PC-3 (cell line): Measurements from ENCODE around the gene AFTPH. TPM values are rescaled to one million over a fixed set of nuclear protein-coding genes. Genes with fewer than 3 reads are reported as not detected.

Source experiments
- ATAC-seq: fragments of 200-7000 bp; cut with Tn5 transposase; 2 replicates; pipeline ENCODE4 v1.9.1; 2020; ENCODE audit warnings: mild to moderate bottlenecking, moderate library complexity
- BruUV-seq: library from RNA; stranded (reverse); fragments of 400-500 nt; replicated peaks from 2 replicates; lab custom pipeline; 2021; lab: Mats Ljungman, UMichigan
- CTCF ChIA-PET: fragments of 300-600 bp; sonication (Branson Sonifier 250); formaldehyde crosslinking; loops from one replicate; lab custom pipeline; 2022; ENCODE audit warnings: antibody characterized with exemption; lab: Charles Lee
- POLR2A ChIA-PET: fragments of 300-600 bp; sonication (Branson Sonifier 250); formaldehyde crosslinking; loops from one replicate; lab custom pipeline; 2022; ENCODE audit warnings: antibody characterized with exemption; ENCODE audit not compliant: unreplicated experiment; lab: Charles Lee
- DNase-seq: peaks from one replicate; pipeline ENCODE4 v3.0.0-alpha.2; 2015
- H2AFZ ChIP-seq: fragments of 300-600 bp; sonication (generic); 2 replicates; pipeline ENCODE4 v1.6.0; 2016; ENCODE audit warnings: antibody characterized with exemption, low read length
- H3F3A ChIP-seq: fragments of 300-600 bp; sonication (generic); one replicate; pipeline ENCODE4 v1.6.0; 2017; ENCODE audit warnings: antibody characterized with exemption, low read length, control low read depth, mild to moderate bottlenecking; ENCODE audit not compliant: unreplicated experiment
- H3K27ac ChIP-seq: fragments of 300-600 bp; sonication (generic); 2 replicates; pipeline ENCODE4 v1.5.1; 2016; ENCODE audit warnings: mild to moderate bottlenecking, low read length
- H3K27me3 ChIP-seq: fragments of 300-600 bp; sonication (generic); 2 replicates; pipeline ENCODE4 v1.6.1; 2016; ENCODE audit warnings: low read length, mixed read lengths
- H3K36me3 ChIP-seq: fragments of 300-600 bp; sonication (generic); 2 replicates; pipeline ENCODE4 v1.6.1; 2016; ENCODE audit warnings: low read depth, mixed run types, low read length, mixed read lengths
- H3K4me1 ChIP-seq: fragments of 300-600 bp; sonication (generic); 2 replicates; pipeline ENCODE4 v1.5.1; 2016; ENCODE audit warnings: low read length; ENCODE audit not compliant: insufficient read depth
- H3K4me2 ChIP-seq: fragments of 300-600 bp; sonication (generic); 2 replicates; pipeline ENCODE4 v1.6.0; 2016; ENCODE audit warnings: low read length
- H3K4me3 ChIP-seq: fragments of 300-600 bp; sonication (generic); 2 replicates; pipeline ENCODE4 v1.5.1; 2016; ENCODE audit warnings: mild to moderate bottlenecking, low read length, mixed read lengths
- H3K79me2 ChIP-seq: fragments of 300-600 bp; sonication (generic); 2 replicates; pipeline ENCODE4 v1.6.1; 2017; ENCODE audit warnings: low read length, mixed read lengths
- H3K9ac ChIP-seq: fragments of 300-600 bp; sonication (generic); 2 replicates; pipeline ENCODE4 v1.6.0; 2016; ENCODE audit warnings: mild to moderate bottlenecking, low read length
- H3K9me2 ChIP-seq: fragments of 300-600 bp; sonication (generic); replicated peaks from 2 replicates; pipeline ENCODE4 v1.6.1; 2016; ENCODE audit warnings: mixed run types, low read length, mixed read lengths
- H3K9me3 ChIP-seq: fragments of 300-600 bp; sonication (generic); 2 replicates; pipeline ENCODE4 v1.6.1; 2016; ENCODE audit warnings: low read length, mixed read lengths
- H4K20me1 ChIP-seq: fragments of 300-600 bp; sonication (generic); 2 replicates; pipeline ENCODE4 v1.6.1; 2016; ENCODE audit warnings: low read length, mixed read lengths
- CTCF ChIP-seq: fragments of 300-600 bp; sonication (generic); conservative IDR thresholded peaks from 2 replicates; pipeline ENCODE4 v1.5.1; 2017; ENCODE audit warnings: antibody characterized with exemption, low read depth, mild to moderate bottlenecking, low read length
- EZH2 ChIP-seq: fragments of 300-600 bp; sonication (generic); IDR thresholded peaks from one replicate; pipeline ENCODE4 v1.6.1; 2017; ENCODE audit warnings: antibody characterized with exemption, mild to moderate bottlenecking, low read length; ENCODE audit not compliant: unreplicated experiment
- EZH2phosphoT487 ChIP-seq: fragments of 300-600 bp; sonication (generic); IDR thresholded peaks from 2 replicates; pipeline ENCODE4 v1.6.1; 2018; ENCODE audit warnings: mild to moderate bottlenecking, antibody characterized with exemption, low read length, borderline replicate concordance
- intact Hi-C: fragments of 100-400 bp; cut with micrococcal nuclease; formaldehyde crosslinking; loops from 2 replicates; pipeline ENCODE4 v1.9.0; 2023
- total RNA-seq: library from RNA; depleted of rRNA; stranded (reverse); fragments of >200 nt; gene quantifications from 2 replicates; pipeline ENCODE4 v1.2.3, GENCODE V29; 2014

AFTPH gene
- total RNA-seq, 1 experiment from 2014 or later, result 26.6 TPM

- CTCF ChIA-PET, result interaction anchor here (0.6 kb wide), 1 partner anchor 32 kb away, joined by 5 read pairs; no protein-coding TSS in a partner anchor
- H3K9me3 ChIP-seq, result no peaks in the 10 kb centered on the region
- 0 out of 2 replicates have a peak, but pooled peaks cover 3% of the 10 kb centered on the region for H3K27me3 ChIP-seq
- no peaks in the 10 kb centered on the region for H4K20me1 ChIP-seq
- no peak overlapping the region for H2AFZ ChIP-seq
- no TSS peak for BruUV-seq
- no peaks in the 10 kb centered on the region for H3K4me1 ChIP-seq
- intact Hi-C loops, result no loop called here
- ATAC-seq (no peak), DNase-seq (no peak)
- POLR2A ChIA-PET, result no interaction called here
- H3K9me2 ChIP-seq, result no peaks in the 10 kb centered on the region
- no peak overlapping the region for H3K4me2 ChIP-seq
- no peak overlapping the region for H3K4me3 ChIP-seq
- no peaks in the 10 kb centered on the region for H3F3A ChIP-seq
- no peak overlapping the region for H3K27ac ChIP-seq
- TF ChIP-seq EZH2, result no peak
- TF ChIP-seq EZH2phosphoT487, result no peak
- TF ChIP-seq CTCF, result no peak
- H3K79me2 ChIP-seq, result no peaks in the 10 kb centered on the region
- H3K36me3 ChIP-seq, result no peaks in the 10 kb centered on the region
- no peak overlapping the region for H3K9ac ChIP-seq
Measured at GRCh38 chr2:64501946-64502345, 22.2 kb upstream of the AFTPH start.

GRCh38 chr2:64502860-64503259 lies 21.3 kb upstream of the AFTPH start:
- no peak overlapping the region for H3K27ac ChIP-seq
- intact Hi-C loops, result no loop called here
- no peaks in the 10 kb centered on the region for H3K36me3 ChIP-seq
- H3K79me2 ChIP-seq, result no peaks in the 10 kb centered on the region
- H3K9ac ChIP-seq, result no peak overlapping the region
- ChIA-PET CTCF (no interaction called here), POLR2A (no interaction called here)
- no peak for ATAC-seq
- no peak overlapping the region for H2AFZ ChIP-seq
- no peak for DNase-seq
- H3K4me1 ChIP-seq, result no peaks in the 10 kb centered on the region
- BruUV-seq, result no TSS peak
- TF ChIP-seq CTCF (no peak), EZH2 (no peak), EZH2phosphoT487 (no peak)
- H3K9me2 ChIP-seq, result no peaks in the 10 kb centered on the region
- no peaks in the 10 kb centered on the region for H3K9me3 ChIP-seq
- no peak overlapping the region for H3K4me3 ChIP-seq
- H4K20me1 ChIP-seq, result no peaks in the 10 kb centered on the region
- no peak overlapping the region for H3K4me2 ChIP-seq
- 0 out of 2 replicates have a peak, but pooled peaks cover 3% of the 10 kb centered on the region for H3K27me3 ChIP-seq
- H3F3A ChIP-seq, result no peaks in the 10 kb centered on the region

GRCh38 chr2:64504774-64505720 lies 19.1 kb upstream of the AFTPH start:
- Histone ChIP-seq H3F3A (no peaks in the 10 kb centered on the region), H3K36me3 (no peaks in the 10 kb centered on the region), H3K4me1 (no peaks in the 10 kb centered on the region), H3K9me2 (no peaks in the 10 kb centered on the region), H3K9ac (no peak overlapping the region), H3K79me2 (no peaks in the 10 kb centered on the region), H3K4me2 (no peak overlapping the region), H3K4me3 (no peak overlapping the region), H3K27me3 (no peaks in the 10 kb centered on the region), H4K20me1 (no peaks in the 10 kb centered on the region), H3K9me3 (no peaks in the 10 kb centered on the region), H3K27ac (no peak overlapping the region), H2AFZ (no peak overlapping the region)
- DNase-seq (no peak), ATAC-seq (no peak)
- ChIA-PET POLR2A (no interaction called here), CTCF (no interaction called here)
- TF ChIP-seq CTCF, result no peak
- TF ChIP-seq EZH2phosphoT487, result no peak
- no peak for TF ChIP-seq EZH2
- intact Hi-C loops, result no loop called here
- no TSS peak for BruUV-seq
